H7 (cell line): ENCODE measurements around the gene CKS1B. TPM values are rescaled to one million over a fixed set of nuclear protein-coding genes. Genes with fewer than 3 reads are reported as not detected.

Experiments
- DNase-seq: peaks from one replicate; pipeline ENCODE4 v3.0.0; 2012
- H3K27me3 ChIP-seq: 2 replicates; pipeline ENCODE4 v1.6.0; 2011; ENCODE audit warnings: mild to moderate bottlenecking, low read length; ENCODE audit not compliant: control insufficient read depth, insufficient read depth
- H3K36me3 ChIP-seq: replicated peaks from 2 replicates; pipeline ENCODE4 v1.5.1; 2011; ENCODE audit warnings: low read length; ENCODE audit not compliant: control insufficient read depth, insufficient read depth
- H3K4me3 ChIP-seq: 2 replicates; pipeline ENCODE4 v1.5.1; 2011; ENCODE audit warnings: low read depth, mild to moderate bottlenecking, control low read depth, low read length, moderate library complexity; ENCODE audit not compliant: insufficient read depth
- total RNA-seq: library from RNA; depleted of rRNA; stranded (reverse); fragments of >200 nt; shearing (Covaris generic); gene quantifications from 2 replicates; pipeline ENCODE4 v1.2.3, GENCODE V29; 2014

CKS1B gene
- total RNA-seq, 1 experiment from 2014 or later, result 342 TPM

DNA sequence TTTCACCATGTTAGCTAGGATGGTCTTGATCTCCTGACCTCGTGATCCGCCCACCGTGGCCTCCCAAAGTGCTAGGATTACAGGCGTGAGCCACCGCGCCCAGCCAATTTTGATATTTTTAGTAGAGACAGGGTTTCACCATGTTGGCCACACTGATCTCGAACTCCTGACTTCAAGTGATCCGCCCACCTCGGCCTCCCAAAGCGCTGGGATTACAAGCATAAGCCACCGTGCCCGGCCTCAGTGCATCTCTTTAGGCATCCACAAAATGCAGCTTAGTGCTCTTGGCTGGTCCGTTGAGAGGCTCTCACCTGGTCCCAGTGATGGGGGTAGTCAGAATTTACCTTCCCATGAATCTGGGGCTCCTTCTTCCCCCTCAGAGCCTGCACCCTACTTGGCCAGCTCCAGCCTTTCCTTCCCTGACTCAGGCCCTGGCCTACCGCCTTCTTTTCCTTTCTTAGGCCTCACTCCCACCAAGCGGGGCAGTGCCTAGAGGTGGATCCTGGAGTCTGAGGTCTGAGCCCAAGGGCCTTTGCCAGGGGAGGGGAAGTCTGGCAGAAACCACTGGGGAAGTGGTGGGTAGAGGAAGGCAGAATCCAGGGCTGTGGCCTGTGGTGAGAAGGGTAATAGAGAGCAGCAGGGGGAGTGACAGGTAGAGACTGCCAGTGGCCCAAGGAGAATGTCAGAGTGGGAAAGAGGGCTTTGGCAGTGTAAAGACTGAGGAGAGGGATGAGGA lies 22.7 kb downstream of the CKS1B start:
- no peak for DNase-seq
- H3K36me3 ChIP-seq, result no peaks in the 10 kb centered on the region; the same call in 1 of the 2 replicates
- H3K27me3 ChIP-seq, result no peaks in the 10 kb centered on the region; the same call in 1 of the 2 replicates
- no peak overlapping the region for H3K4me3 ChIP-seq

DNA sequence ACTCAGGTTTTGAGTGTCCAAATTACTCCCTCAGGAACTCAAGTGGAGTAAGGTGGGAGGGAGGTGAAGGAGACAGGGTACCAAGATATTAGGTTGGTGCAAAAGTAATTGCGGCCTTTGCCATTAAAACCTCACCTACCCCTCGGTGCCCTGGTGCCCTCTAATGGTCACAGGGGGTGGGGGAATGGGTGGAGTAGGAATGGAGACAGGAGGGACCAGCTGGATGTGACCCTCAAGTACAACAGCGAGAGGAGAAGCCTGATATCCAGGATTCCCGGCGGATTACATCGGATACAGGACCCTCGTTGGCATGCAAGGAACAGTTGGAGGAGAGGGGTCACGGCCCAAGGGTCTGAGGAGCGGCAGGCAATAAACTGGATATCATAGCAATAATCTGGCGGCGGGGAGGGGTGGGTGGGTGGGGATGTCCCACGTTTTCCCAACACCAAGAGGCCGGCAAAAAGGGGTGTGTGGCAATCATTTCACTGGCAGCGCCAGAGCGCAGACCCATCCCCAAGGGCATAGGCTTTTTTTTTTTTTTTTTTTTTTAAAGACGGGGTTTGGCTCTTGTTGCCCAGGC lies 23.8 kb downstream of the CKS1B start:
- DNase-seq, result peak; percentile 47
- peaks cover 2% of the 10 kb centered on the region; the same call in 1 of the 2 replicates for H3K27me3 ChIP-seq
- H3K4me3 ChIP-seq, result no peak overlapping the region
- no peaks in the 10 kb centered on the region for H3K36me3 ChIP-seq

DNA sequence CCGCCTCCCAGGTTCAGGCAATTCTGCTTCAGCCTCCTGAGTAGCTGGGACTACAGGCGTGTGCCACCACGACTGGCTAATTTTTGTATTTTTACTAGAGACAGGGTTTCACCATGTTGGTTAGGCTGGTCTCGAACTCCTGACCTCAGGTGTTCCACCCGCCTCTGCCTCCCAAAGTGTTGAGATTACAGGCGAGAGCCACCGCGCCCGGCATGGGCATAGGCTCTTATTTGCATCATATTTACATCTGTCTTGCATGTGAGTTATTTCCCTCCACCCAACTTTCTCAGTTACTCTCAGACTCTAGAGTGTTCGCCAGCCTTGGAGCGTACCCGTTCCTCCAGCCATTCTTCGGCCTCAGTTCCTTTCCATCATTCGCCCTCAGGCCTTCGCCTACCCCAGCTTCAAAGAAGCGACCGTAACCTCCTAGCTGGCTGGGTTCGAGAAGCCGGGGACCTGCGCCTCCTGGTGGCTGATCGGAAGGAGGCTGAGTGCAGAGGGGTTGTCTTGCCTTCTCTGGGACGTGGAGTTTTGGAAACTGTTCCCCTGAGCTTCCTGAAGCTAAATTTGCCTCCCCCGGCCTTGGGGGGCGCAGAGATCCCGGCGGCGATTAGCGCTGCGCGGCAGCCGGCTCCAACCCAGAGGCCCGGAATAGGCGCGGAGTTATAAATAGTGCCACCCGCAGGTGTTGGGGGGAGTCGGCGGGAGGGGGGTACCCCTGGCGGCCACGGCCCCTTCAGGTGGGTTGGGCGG lies 24.5 kb downstream of the CKS1B start:
- peak; percentile 89 for DNase-seq
- H3K36me3 ChIP-seq, result no peaks in the 10 kb centered on the region
- peaks cover 2% of the 10 kb centered on the region; the same call in 1 of the 2 replicates for H3K27me3 ChIP-seq
- peak overlapping the region; percentile 75 for H3K4me3 ChIP-seq

DNA sequence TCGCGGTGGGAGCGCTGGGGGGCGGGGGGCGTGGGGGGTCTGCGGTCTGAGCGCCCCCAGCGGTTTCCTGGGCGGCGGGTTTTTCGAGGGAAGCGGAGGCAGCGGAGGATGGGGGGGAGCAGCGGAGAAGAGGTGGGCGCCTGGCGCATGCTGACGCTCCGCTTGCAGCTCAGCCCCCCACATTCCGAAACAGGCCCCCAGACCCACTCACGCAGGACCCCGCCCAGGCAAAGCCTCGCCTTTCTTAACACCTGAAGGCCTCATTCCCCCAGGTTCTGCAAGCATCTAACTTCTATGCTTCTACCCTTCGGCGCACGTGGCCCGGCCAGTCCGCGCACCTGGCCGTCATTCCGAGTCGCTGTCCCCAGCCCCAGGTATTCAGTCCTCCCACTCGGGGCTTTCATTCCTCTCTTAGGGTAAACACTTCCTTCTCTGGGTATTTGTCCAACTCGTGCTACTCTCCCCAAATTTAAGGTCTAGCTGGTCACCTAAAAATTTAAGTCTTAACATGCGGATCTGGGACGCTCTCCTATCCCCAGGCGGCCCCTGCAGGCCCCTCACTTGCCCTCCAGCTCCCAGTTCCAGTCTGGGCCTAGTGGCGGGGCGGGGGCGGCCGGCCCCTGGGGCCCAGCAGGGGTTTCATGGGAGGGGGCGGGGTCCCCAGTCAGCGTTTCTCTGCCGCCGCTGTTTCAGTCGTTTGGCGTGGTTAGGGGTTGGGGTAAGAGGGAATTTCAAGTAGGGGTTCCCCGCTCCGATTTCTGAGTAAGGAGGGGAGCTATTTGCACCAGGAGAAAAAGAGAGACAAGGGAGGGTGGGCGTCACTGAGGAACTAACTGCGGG lies 25.3 kb downstream of the CKS1B start:
- no peaks in the 10 kb centered on the region for H3K36me3 ChIP-seq
- H3K4me3 ChIP-seq, result peak overlapping the region; percentile 75
- H3K27me3 ChIP-seq, result peaks cover 2% of the 10 kb centered on the region; the same call in 1 of the 2 replicates
- peak; percentile 92 for DNase-seq

DNA sequence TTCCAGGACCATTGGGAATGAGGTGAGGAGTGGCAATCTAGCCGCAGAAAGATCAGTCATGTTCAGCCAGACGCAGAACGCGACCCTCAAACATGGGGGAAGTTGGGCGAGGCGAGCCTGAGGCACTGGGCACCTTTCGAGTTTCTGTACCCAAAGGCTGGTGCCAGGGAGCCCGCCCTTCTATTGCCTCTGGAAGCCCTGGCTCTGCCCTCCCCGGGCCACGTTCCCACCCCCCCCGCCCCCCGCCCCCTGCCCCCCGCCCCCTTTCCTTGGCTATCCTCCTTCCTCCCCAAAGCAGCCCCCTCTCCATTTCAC lies 25.9 kb downstream of the CKS1B start:
- no peak for DNase-seq
- H3K36me3 ChIP-seq, result no peaks in the 10 kb centered on the region
- peaks cover 2% of the 10 kb centered on the region; the same call in 1 of the 2 replicates for H3K27me3 ChIP-seq
- peak overlapping the region; percentile 75 for H3K4me3 ChIP-seq

DNA sequence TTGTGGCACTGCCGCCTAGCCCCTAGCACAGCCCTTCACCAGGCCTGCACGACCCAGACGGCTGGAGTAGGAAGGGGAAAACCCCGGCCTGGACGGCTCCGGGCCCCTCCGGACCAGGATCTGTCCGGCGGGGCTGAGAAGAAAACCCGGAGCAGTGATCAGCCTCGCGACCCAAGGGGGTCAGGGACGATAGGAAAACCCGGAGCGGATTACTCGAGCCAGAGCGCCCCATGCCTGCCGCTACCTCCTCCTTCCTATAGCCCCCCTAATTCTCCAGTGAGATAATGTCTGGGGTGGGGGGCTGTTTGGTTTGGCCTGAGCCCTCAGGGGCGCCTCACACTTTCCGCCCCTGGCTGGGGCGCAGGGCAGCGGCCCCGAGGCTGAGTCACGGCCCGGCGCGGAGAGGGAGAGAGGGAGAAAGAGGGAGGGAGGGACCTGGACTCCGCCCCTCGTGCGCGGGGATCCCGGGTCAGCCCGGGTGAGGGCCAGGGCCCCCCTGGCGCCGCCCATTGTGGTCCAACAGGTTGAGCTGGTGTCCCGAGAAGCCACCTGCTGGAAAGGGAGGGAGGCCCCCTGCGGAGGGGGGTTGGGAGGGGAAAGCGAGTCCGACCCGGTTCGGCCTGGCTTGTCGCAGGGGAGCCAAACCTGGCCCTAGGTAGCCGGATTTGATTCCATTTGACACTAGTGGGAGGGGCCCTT lies 26.4 kb downstream of the CKS1B start:
- DNase-seq, result peak; percentile 98
- Histone ChIP-seq H3K36me3 (no peaks in the 10 kb centered on the region), H3K4me3 (peak overlapping the region; percentile 75), H3K27me3 (peaks cover 2% of the 10 kb centered on the region; the same call in 1 of the 2 replicates)

DNA sequence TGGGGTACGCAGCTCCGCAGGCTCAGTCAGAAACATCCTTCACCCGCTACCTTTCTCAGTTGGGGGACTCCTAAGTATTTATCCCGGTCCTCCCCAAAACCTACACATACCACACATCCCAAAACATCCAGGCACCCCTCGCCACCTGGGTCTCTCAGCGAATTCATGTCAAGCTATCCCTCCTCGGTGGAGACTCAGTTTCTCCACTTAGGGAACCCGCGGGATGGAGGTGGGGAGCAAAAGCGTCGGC lies 26.9 kb downstream of the CKS1B start:
- H3K4me3 ChIP-seq, result peak overlapping the region; percentile 75
- no peaks in the 10 kb centered on the region for H3K36me3 ChIP-seq
- peaks cover 2% of the 10 kb centered on the region; the same call in 1 of the 2 replicates for H3K27me3 ChIP-seq
- no peak for DNase-seq

DNA sequence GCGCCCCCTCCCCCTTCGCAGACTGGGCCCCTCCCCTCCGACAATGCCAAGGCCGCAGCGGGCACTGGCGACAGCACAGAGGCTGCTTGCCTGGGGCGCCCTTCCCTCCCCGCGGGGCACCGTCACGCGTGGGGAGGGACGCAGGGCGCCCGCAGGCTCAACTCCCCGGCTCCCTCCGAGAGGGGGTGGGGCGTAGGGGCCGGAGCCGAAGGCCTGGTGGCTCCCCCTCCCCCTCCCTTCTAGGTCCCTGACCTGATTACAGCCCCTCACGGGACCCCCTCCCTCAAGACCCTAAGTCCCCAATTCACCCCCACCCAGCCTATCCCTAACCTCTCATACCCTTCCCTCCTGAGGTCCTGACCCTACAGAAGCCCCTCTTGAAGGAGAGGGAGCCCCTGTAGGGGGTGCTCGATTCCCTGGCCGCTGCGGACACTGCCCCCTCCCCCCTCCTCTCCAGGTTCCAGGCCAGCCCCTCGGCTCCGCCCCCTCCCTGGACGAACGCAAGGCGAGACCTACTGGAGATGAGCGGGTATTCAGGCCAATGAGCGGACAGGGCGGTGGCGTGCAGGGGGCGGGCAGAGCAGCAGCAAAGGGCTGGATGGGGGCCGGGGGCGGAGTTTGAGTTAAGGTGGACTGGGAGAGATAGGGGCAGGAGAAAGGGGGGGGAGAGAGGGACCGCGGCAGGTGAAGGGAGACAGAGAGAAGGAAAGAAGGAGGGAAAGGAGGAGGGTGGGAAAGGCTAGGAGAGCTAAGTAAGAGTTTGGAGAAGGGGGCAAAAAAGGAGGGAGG lies 27.4 kb downstream of the CKS1B start:
- peaks cover 2% of the 10 kb centered on the region; the same call in 1 of the 2 replicates for H3K27me3 ChIP-seq
- DNase-seq, result peak; percentile 99
- H3K4me3 ChIP-seq, result peak overlapping the region; percentile 75
- no peaks in the 10 kb centered on the region for H3K36me3 ChIP-seq

DNA sequence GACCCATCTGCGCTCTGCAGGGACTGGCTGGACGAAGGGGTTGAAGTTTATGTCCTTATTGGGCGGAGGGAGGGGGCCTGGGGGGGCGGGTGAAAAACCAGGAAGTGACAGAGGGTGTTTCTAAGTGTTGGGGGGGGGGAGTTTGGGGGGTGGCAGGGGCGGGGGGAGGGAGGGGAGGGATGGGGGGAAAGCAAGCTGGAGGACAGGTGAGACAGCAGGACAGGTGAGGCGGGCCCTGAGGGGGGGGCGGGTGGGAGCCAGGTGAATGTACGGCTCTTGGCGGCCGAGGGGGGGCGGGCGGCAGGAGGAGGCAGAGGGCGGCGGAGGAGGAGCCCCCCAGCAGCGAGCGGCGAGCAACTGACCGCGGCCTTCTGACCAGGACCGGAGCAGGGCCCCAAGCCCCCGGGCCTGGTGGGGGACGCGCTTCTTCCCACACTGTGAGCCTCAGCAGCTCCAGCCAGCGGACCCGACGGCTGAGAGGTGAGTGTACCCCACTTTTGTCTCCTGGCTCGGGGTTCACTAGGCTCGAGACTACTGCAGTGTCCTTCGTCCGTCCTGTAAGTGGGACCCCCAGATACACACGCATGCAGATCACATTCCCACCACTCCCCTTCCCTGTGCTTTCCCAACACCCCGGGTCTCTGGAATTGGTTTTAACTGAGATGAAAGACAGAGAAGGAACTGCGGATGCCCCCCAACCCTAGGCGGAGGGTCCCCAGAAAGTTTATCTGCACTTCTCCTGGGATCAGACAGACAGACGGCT lies 28.2 kb downstream of the CKS1B start, which contains the start of gene ZBTB7B:
Gene ZBTB7B, plus strand, starts transcription at position 339 of the 763 bp plus-strand sequence. CDS start 11,859 bp downstream, outside the sequence.
- H3K27me3 ChIP-seq, result peaks cover 2% of the 10 kb centered on the region; the same call in 1 of the 2 replicates
- H3K4me3 ChIP-seq, result peak within 1 kb of the TSS; percentile 97
- DNase-seq, result peak; percentile 81
- no peaks in the 10 kb centered on the region for H3K36me3 ChIP-seq

DNA sequence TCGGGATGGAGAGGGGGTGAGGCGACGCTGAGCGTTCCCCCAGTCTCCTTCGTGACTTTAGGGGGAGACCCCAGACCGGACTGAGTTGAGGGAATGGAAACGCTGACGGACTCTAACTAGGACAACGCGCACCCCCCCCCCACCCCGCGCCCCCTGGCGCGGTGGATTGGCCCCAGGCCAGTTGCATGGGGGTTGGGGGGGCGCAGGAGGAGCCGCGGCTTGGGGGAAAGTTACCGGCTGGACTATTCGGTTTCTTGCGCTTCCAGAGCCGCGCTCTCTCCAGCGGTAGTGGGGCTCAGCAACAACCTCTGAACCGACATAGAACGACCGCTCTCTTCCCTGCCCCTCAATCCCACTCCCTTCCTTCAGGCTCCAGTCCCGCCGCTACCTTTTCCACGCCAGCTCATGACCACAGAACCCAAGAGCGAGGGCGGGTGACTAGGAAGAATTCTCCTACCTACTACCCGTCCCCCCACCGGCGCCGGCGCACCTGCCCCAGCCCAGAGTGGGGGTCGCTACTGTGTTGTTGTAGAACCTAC lies 28.8 kb downstream of the CKS1B start:
- peaks cover 2% of the 10 kb centered on the region; the same call in 1 of the 2 replicates for H3K27me3 ChIP-seq
- no peaks in the 10 kb centered on the region for H3K36me3 ChIP-seq
- peak; percentile 73 for DNase-seq
- H3K4me3 ChIP-seq, result peak overlapping the region; percentile 97

DNA sequence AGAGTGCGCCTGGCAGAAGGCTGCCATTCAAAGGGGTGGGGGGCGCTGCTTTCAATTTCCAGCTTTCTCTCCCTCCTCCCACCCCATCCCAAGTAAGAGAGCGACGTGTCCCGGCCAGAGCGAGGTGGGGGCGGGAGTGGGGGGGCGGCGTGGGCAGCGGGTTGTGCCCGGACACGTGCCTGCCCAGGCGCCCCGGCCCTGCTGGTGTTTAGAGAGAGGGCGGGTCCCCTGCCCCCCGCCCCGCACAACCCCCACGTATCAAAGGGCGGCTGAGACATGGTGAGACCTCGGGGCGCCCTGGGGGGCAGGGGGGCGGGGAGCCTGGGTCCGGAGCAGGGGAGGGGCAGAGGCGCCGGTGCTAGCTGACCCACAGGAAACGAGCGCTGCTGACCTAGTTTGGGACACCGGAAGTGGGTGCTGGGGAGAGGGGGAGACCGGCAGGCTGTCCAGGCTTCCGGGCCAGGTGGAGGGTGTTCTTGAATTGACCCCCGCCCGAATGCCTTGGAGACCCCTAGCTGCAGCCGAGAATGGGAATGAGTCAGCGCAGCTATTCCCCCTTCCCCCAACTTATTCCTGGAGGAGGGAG lies 29.4 kb downstream of the CKS1B start:
- DNase-seq, result peak; percentile 85

More for the DNA sequence above, 29.4 kb downstream of the CKS1B start:
- Histone ChIP-seq H3K27me3 (peaks cover 2% of the 10 kb centered on the region; the same call in 1 of the 2 replicates), H3K36me3 (no peaks in the 10 kb centered on the region), H3K4me3 (peak overlapping the region; percentile 97)
